Gastroesophageal sphincter (tissue), 3 donors: Measurements from ENCODE around the gene GRID1.

Source experiments
- CTCF ChIP-seq, 4 experiments: fragments of 200-600 bp in 2 of 4; fragments of 450-650 bp in 2 of 4; sonication (generic) in 1 of 4; IDR thresholded peaks; one replicate each; pipeline ENCODE4 v1.5.1; 2017 to 2019; ENCODE audit warnings: antibody characterized with exemption in 4 of 4, mild to moderate bottlenecking in 2 of 4, moderate library complexity in 2 of 4
- POLR2A ChIP-seq, 2 donors: fragments of 450-650 bp; IDR thresholded peaks; one replicate each; pipeline ENCODE4 v1.6.1; 2017; ENCODE audit warnings: antibody characterized with exemption in 2 of 2, mild to moderate bottlenecking in 2 of 2, moderate library complexity in 1 of 2

- TF ChIP-seq CTCF (IDR thresholded peaks at IDR 0.05) (no peak), POLR2A (IDR thresholded peaks at IDR 0.05) (no peak)
Measured at GRCh38 chr10:86411852-86412560, 45.4 kb upstream of the GRID1 start.
